SU-DHL-6 (cell line): Measurements from ENCODE around the gene P2RX2.

Source experiments
- H2AFZ ChIP-seq: fragments of 200-600 bp; sonication (generic); 2 replicates; pipeline ENCODE4 v1.6.1; 2014; ENCODE audit warnings: low read depth, mild to moderate bottlenecking, moderate library complexity, mixed read lengths, antibody characterized with exemption, low read length; ENCODE audit not compliant: severe bottlenecking
- H3F3A ChIP-seq: fragments of 200-600 bp; shearing (Covaris generic); 2 replicates; pipeline ENCODE4 v1.6.0; 2016; ENCODE audit warnings: antibody characterized with exemption, mild to moderate bottlenecking; ENCODE audit not compliant: insufficient read depth
- H3K27ac ChIP-seq: fragments of 200-600 bp; sonication (generic); 2 replicates; pipeline ENCODE4 v1.5.1; 2016; ENCODE audit warnings: low read depth, mild to moderate bottlenecking, low read length, moderate library complexity, mixed read lengths
- H3K27me3 ChIP-seq: fragments of 200-600 bp; sonication (generic), shearing (Covaris generic); 2 replicates; pipeline ENCODE4 v1.6.0; 2014; ENCODE audit warnings: mild to moderate bottlenecking, low read length
- H3K36me3 ChIP-seq: fragments of 200-600 bp; sonication (generic); 2 replicates; pipeline ENCODE4 v1.6.1; 2014; ENCODE audit warnings: mild to moderate bottlenecking, low read length, mixed read lengths
- H3K4me2 ChIP-seq: fragments of 300-600, 200-600 bp; shearing (Covaris generic), sonication (generic); 2 replicates; pipeline ENCODE4 v1.6.0; 2014; ENCODE audit warnings: low read length, low read depth, mild to moderate bottlenecking; ENCODE audit not compliant: poor library complexity, severe bottlenecking
- H3K4me3 ChIP-seq: fragments of 200-600 bp; sonication (generic); 2 replicates; pipeline ENCODE4 v1.5.1; 2014; ENCODE audit warnings: antibody characterized with exemption, low read length, mild to moderate bottlenecking, mixed read lengths; ENCODE audit not compliant: insufficient read depth, poor library complexity, severe bottlenecking
- H3K79me2 ChIP-seq: fragments of 200-600 bp; sonication (generic); 2 replicates; pipeline ENCODE4 v1.6.1; 2014; ENCODE audit warnings: mild to moderate bottlenecking, low read length, moderate library complexity; ENCODE audit not compliant: insufficient read depth
- H3K9ac ChIP-seq: fragments of 200-600 bp; sonication (generic); 2 replicates; pipeline ENCODE4 v1.7.0; 2014; ENCODE audit warnings: mild to moderate bottlenecking, low read length
- H3K9me2 ChIP-seq: fragments of 200-600 bp; sonication (generic); replicated peaks from 2 replicates; pipeline ENCODE4 v1.6.1; 2014; ENCODE audit warnings: low read length; ENCODE audit not compliant: insufficient read depth
- H3K9me3 ChIP-seq: fragments of 200-600 bp; sonication (generic); 2 replicates; pipeline ENCODE4 v1.6.1; 2014; ENCODE audit warnings: low read length, mixed read lengths; ENCODE audit not compliant: insufficient read depth
- H4K20me1 ChIP-seq: fragments of 200-600 bp; sonication (generic); 2 replicates; pipeline ENCODE4 v1.6.1; 2014; ENCODE audit warnings: low read depth, mild to moderate bottlenecking, antibody characterized with exemption, low read length, moderate library complexity, mixed read lengths
- EZH2phosphoT487 ChIP-seq: fragments of 200-600 bp; sonication (generic), shearing (Covaris generic); conservative IDR thresholded peaks from 2 replicates; pipeline ENCODE4 v1.6.1; 2018; ENCODE audit warnings: mild to moderate bottlenecking, antibody characterized with exemption, low read length, moderate library complexity, mixed read lengths
- TF ChIP-seq, protein P1 (sequence below): fragments of 200-600 bp; sonication (generic); IDR thresholded peaks from one replicate; pipeline ENCODE4 v1.5.1; 2017; ENCODE audit warnings: antibody characterized with exemption, mild to moderate bottlenecking, low read length, moderate library complexity; ENCODE audit not compliant: insufficient read depth, poor library complexity, severe bottlenecking

The P2RX2 gene

DNA sequence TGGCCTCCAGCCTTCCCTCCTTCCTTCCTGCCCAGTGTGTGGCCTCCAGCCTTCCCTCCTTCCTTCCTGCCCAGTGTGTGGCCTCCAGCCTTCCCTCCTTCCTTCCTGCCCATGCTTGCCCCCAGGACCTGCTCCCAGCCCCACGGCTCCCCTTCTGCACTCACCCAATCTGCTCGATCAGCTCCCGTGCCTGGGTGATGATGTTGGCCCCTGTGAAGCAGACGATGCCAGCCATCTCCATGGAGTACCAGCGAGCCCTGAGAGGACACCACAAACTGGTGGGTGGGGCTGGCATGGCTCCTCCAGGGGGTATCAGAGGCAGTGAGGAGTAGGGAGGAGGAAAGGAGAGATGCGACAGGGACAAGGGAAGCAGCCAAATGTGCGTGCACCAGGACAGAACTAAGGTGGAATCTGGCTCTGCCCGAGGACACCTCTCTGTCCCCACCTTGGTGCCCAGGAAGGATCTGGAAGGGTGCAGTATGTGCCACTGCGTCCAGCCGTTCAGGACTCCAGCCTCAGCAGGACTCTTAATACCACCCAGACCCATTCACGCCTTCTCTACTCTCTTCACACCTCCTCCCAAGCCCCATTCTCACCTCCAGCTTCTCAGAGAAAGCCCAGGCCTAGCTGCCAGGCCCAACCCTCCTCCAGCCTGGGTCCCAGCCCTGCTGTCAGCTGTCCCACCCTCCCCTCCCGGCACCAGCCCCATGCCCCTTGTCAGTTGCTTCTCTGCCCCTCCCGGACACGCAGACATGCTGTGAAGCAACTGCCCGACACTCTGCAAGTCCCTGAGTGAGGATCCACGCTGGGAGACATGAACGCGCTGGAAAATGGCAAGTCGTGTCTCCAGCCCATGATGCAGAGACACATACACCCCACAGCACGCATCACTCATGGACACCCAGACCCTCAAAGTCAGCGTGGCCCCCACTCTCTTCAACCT, 45.9 kb downstream of the P2RX2 start:
- Histone ChIP-seq H2AFZ (no peak overlapping the region), H3K27me3 (no peaks in the 10 kb centered on the region), H3K9ac (no peak overlapping the region), H3K27ac (no peak overlapping the region), H3K4me3 (no peak overlapping the region), H3K9me3 (no peaks in the 10 kb centered on the region), H3F3A (no peaks in the 10 kb centered on the region), H4K20me1 (no peaks in the 10 kb centered on the region), H3K4me2 (no peak overlapping the region), H3K36me3 (peaks cover 34% of the 10 kb centered on the region), H3K79me2 (no peaks in the 10 kb centered on the region), H3K9me2 (no peaks in the 10 kb centered on the region)
- TF ChIP-seq, protein P1, sequence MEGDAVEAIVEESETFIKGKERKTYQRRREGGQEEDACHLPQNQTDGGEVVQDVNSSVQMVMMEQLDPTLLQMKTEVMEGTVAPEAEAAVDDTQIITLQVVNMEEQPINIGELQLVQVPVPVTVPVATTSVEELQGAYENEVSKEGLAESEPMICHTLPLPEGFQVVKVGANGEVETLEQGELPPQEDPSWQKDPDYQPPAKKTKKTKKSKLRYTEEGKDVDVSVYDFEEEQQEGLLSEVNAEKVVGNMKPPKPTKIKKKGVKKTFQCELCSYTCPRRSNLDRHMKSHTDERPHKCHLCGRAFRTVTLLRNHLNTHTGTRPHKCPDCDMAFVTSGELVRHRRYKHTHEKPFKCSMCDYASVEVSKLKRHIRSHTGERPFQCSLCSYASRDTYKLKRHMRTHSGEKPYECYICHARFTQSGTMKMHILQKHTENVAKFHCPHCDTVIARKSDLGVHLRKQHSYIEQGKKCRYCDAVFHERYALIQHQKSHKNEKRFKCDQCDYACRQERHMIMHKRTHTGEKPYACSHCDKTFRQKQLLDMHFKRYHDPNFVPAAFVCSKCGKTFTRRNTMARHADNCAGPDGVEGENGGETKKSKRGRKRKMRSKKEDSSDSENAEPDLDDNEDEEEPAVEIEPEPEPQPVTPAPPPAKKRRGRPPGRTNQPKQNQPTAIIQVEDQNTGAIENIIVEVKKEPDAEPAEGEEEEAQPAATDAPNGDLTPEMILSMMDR: no peak
- no peak for TF ChIP-seq EZH2phosphoT487

DNA sequence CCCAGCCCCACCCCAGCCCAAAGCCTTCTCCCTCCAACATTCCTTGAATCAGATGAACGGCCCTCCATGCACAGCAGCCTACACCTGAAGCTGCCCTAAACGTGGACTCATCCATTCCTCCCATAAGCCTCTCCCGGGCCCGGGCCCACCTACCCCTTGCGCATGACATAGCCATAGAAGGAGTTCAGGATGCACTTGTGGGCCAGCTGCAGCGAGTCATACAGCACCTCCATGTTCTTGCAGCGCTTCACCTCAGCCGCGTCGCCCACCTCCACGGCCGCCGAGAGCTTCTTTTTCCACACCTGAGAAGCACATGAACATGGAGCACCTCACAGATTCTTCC, 46.5 kb downstream of the P2RX2 start:
- H3K4me2 ChIP-seq: no peak overlapping the region
- no peaks in the 10 kb centered on the region for H3K27me3 ChIP-seq
- no peaks in the 10 kb centered on the region for H4K20me1 ChIP-seq
- H3K4me3 ChIP-seq: no peak overlapping the region
- no peak overlapping the region for H2AFZ ChIP-seq
- no peaks in the 10 kb centered on the region for H3F3A ChIP-seq
- H3K79me2 ChIP-seq: no peaks in the 10 kb centered on the region
- H3K9ac ChIP-seq: no peak overlapping the region
- H3K36me3 ChIP-seq: peaks cover 34% of the 10 kb centered on the region
- no peak overlapping the region for H3K27ac ChIP-seq
- TF ChIP-seq, protein P1: no peak
- no peak for TF ChIP-seq EZH2phosphoT487
- no peaks in the 10 kb centered on the region for H3K9me3 ChIP-seq
- H3K9me2 ChIP-seq: no peaks in the 10 kb centered on the region

DNA sequence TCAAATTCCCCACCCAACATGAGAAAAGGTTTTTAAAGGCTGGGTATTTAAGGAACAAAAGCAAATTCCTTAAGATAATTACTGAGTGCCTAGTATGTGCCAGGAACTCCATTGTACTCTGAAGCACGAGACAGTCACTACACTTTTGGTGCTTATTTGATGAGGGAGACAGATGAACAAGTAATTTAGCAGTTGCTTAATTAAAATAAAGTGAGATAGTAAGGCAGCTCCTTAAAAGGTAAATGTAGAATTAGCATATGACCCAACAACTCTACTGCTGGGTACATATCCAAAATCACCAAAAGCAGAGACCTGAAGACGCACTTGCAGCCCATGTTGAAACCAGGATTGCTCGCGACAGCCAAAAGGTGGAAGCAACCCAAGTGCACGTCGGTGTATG, 47.2 kb downstream of the P2RX2 start:
- no peaks in the 10 kb centered on the region for H3F3A ChIP-seq
- H3K36me3 ChIP-seq: peaks cover 29% of the 10 kb centered on the region
- no peak overlapping the region for H3K4me3 ChIP-seq
- no peak overlapping the region for H3K4me2 ChIP-seq
- no peaks in the 10 kb centered on the region for H3K9me2 ChIP-seq
- TF ChIP-seq, protein P1: no peak
- no peak for TF ChIP-seq EZH2phosphoT487
- H3K27me3 ChIP-seq: no peaks in the 10 kb centered on the region
- H3K27ac ChIP-seq: no peak overlapping the region
- no peak overlapping the region for H3K9ac ChIP-seq
- no peaks in the 10 kb centered on the region for H4K20me1 ChIP-seq
- H2AFZ ChIP-seq: no peak overlapping the region
- H3K79me2 ChIP-seq: no peaks in the 10 kb centered on the region
- H3K9me3 ChIP-seq: no peaks in the 10 kb centered on the region
